22Rv1 (cell line): Measurements from ENCODE around the gene PLD1.

Experiments used
- H3K27ac ChIP-seq: fragments of 450-650 bp; 2 replicates; pipeline ENCODE4 v1.5.1; 2017
- ZFX ChIP-seq: fragments of 450-650 bp; IDR thresholded peaks from 2 replicates; pipeline ENCODE4 v1.6.1; 2017; ENCODE audit warnings: antibody characterized with exemption, borderline replicate concordance
- TF ChIP-seq, protein P1 (sequence below): fragments of 450-650 bp; IDR thresholded peaks from 2 replicates; pipeline ENCODE4 v1.5.1; 2017; ENCODE audit warnings: mild to moderate bottlenecking

PLD1 gene

DNA sequence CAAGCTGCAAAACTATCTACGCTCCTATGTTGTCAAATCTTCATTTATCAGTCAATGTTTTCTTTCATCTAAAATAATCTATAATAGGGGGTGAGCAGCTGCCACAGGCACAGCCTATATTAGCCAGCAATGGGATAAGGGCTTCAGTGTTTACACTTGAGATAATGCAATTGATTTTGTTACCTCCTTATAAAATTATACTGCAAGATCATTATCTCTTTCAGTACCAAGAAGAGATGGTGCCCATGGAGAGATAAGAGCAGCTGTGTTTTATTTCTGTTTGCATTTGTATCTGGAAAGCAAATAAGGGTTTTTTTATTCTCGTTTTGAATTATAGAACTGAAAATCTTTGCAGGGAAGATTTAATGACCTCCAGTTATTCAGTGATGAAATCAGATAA lies 68.9 kb downstream of the PLD1 start:
- TF ChIP-seq ZFX = no peak
- TF ChIP-seq, protein P1, sequence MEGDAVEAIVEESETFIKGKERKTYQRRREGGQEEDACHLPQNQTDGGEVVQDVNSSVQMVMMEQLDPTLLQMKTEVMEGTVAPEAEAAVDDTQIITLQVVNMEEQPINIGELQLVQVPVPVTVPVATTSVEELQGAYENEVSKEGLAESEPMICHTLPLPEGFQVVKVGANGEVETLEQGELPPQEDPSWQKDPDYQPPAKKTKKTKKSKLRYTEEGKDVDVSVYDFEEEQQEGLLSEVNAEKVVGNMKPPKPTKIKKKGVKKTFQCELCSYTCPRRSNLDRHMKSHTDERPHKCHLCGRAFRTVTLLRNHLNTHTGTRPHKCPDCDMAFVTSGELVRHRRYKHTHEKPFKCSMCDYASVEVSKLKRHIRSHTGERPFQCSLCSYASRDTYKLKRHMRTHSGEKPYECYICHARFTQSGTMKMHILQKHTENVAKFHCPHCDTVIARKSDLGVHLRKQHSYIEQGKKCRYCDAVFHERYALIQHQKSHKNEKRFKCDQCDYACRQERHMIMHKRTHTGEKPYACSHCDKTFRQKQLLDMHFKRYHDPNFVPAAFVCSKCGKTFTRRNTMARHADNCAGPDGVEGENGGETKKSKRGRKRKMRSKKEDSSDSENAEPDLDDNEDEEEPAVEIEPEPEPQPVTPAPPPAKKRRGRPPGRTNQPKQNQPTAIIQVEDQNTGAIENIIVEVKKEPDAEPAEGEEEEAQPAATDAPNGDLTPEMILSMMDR = no peak
- H3K27ac ChIP-seq = no peak overlapping the region

DNA sequence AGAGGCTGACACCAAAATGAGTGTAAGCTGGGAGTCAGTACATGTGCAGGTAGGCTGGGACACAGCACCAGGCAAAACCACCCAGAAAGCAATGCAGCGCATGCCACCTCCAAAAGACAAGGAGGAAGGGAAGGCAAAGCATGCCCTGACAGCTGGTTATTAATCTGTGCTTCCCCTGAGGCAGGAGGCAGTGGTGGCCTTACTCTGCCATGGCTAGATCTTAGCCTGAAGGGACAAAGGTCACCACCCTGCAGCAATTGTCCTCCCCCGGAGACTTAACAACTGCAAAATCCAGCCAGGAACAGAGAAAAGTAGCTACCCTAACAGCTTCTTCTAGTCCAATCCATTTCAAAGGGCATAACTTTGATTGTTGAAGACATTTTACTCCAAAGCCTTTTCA lies 73.7 kb downstream of the PLD1 start:
- no peak overlapping the region for H3K27ac ChIP-seq
- TF ChIP-seq ZFX = no peak
- TF ChIP-seq, protein P1 = no peak

DNA sequence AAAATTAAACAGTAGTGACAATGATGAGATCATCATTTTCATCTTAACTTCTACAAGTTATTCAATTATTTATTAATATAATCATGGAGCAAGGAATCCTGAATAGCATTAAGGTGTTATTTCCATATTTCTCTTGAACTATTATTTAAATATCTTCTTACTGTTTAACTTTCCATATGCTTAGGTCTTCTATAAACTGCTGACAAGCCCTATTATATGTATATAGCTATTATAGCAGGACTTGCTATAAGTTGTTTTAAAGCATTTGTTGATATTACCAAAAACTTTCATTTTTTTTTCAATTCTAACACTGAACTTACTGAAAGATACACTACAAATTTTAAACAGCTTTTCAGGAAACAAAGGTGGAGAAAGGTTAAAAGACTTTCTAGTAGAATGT lies 76.7 kb downstream of the PLD1 start:
- no peak overlapping the region for H3K27ac ChIP-seq
- TF ChIP-seq, protein P1 = no peak
- TF ChIP-seq ZFX = no peak

DNA sequence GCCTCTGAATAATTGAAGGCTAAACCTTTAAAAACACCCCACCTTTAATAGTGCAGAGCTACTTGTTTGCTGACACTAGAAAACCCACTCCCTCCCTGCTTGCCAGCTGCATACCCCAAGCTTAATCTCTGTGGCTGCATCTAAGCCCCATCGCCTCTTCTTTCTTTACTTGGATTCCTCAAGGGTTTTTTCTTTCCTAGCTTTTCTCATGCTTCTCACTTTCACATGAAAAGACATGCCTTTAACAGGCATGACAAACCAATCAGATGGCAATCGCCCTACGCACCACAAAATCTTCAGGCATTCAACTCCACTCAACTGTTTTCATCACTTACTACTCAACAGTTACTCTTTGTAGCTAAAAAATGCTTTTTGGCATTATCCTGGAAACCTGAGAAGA lies 77.5 kb downstream of the PLD1 start:
- TF ChIP-seq, protein P1 = no peak
- H3K27ac ChIP-seq = no peak overlapping the region

DNA sequence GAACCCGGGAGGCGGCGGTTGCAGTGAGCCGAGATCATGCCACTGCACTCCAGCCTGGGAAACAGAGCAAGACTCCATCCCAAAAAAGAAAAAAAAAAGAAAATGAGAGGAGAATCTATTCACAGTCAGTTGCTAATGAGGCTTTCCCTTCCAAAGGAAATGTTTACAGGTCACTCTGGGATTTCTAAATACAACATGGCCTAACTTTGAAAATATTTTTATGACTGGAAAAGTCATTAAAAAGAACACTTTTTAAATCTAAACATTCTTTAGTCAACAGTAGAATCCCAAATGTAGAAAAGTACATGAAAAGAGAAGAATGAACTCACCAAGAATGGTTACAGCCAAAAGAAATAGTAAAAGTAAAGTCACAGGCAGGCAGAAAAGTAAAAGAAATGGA lies 78.6 kb downstream of the PLD1 start:
- TF ChIP-seq ZFX = no peak
- TF ChIP-seq, protein P1 = no peak
- H3K27ac ChIP-seq = no peak overlapping the region

DNA sequence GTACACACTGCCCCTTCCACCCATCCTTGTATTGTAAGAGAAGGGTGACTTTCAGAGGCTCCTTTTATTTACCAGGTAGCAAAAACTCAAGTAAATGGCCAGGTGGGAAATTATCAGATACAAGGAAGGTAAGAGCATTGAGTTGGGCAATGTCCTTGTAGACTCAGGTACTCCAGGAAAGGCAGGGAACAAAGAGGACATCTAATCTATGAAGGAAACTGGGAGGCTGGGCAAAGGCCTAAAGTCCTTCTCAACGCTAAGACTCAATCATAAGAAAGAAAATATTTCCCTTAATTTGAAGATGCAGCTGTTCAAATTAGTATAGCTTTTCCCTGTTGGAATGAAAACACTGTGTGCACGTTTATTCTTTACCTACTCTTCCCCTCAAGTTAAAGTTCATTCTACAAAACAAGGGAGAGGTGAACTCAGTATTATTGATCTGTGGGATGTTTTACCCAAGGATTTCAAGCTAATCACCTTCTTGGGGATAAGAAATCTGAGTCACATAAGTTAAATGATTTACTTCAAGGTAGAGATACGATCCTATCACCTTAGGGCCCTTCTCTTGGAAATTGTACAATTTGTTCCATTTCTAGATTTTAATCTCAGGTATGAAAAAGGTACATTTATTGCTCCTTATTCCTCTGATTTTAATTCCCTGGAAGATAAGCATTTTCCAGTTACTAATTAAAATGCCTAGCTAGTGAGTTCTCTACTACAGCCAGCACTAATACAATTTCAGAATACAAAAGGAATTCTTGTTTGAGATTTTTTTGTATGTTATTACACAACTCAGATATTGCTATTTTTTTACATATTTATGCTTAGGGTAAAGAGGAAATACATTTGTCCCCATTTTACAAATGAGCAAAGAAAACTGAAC lies 80.6 kb downstream of the PLD1 start:
- TF ChIP-seq ZFX = no peak
- H3K27ac ChIP-seq = no peak overlapping the region

DNA sequence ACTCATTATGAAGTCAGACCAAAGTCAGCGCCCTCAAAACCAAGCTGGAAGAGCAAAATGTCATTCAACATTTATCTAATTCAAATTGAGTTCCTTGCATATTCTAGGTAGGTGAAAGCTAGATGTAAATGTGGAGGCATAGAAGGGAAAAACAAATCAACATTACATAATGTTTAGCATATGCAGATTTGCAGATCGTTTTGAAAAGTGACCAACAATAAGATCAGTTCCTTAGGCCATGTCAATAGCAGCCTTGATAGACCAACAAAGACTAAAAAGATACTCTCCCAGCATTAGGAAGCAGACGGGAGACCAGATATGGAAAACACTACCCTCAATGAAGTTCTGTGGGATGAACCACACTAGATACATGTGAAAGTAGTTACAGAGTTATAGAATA lies 83.0 kb downstream of the PLD1 start:
- no peak overlapping the region for H3K27ac ChIP-seq
- no peak for TF ChIP-seq ZFX
- TF ChIP-seq, protein P1 = no peak

DNA sequence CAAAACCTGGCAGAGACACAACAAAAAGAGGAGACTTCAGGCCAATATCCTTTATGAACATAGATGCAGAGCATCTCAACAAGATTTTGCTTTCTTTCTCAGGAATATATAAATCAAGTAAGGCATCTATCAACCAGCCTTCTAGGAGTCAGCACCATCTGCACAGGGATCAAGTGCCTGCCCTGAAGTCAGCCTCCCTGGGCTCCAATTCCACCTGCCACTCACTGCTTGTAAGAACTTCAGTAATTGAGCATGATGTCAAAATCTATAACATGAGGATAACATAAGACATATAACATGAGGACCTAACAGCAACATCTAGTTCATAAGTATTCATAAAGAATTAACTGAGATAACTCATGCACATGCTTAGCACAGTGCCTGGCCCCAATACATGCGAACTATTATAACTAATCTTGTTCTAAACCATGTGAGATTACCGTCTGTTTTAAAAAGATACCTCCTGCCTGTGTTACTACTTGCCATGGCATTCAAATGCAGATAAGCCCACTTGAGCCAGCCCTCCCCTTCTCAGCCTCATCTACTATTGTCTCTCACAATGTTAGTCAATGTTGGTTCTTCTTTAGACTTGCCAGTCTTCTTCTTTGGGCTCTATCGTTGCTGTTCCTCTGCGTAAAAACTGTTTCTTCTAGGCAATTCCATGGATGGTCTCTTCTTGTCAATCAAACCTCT lies 91.6 kb downstream of the PLD1 start:
- H3K27ac ChIP-seq = no peak overlapping the region
- no peak for TF ChIP-seq ZFX
- TF ChIP-seq, protein P1 = no peak
